Esophagus (tissue), 2 donors: ENCODE measurements around the gene TNFSF12. TPM values are rescaled to one million over a fixed set of nuclear protein-coding genes. Genes with fewer than 3 reads are reported as not detected.
"Not testable (repeated sequence)": the region's sequence is repeated elsewhere in the genome, so short reads cannot be mapped to it uniquely, and the experiment has no call there.

Experiments
- H3K27ac ChIP-seq, 2 donors: one replicate each; pipeline ENCODE4 v1.5.1; 2013; ENCODE audit warnings: low read depth in 2 of 2, mild to moderate bottlenecking in 2 of 2, inconsistent platforms in 1 of 2, low read length in 1 of 2, moderate library complexity in 1 of 2
- H3K27me3 ChIP-seq, 2 donors: one replicate each; pipeline ENCODE4 v1.6.1; 2013; ENCODE audit warnings: low read length in 2 of 2, control low read depth in 1 of 2, mild to moderate bottlenecking in 1 of 2; ENCODE audit not compliant: insufficient read depth in 2 of 2, control insufficient read depth in 1 of 2
- H3K36me3 ChIP-seq, 2 donors: one replicate each; pipeline ENCODE4 v1.6.1; 2013; ENCODE audit warnings: low read length in 1 of 2; ENCODE audit not compliant: control insufficient read depth in 2 of 2, insufficient read depth in 2 of 2
- H3K4me1 ChIP-seq, 2 donors: one replicate each; pipeline ENCODE4 v1.6.1; 2013; ENCODE audit warnings: low read length in 1 of 2; ENCODE audit not compliant: control insufficient read depth in 2 of 2, insufficient read depth in 2 of 2
- H3K4me3 ChIP-seq, 2 donors: one replicate each; pipeline ENCODE4 v1.5.1; 2013; ENCODE audit warnings: low read length in 2 of 2, mild to moderate bottlenecking in 2 of 2, low read depth in 1 of 2, moderate library complexity in 1 of 2
- H3K9me3 ChIP-seq, 2 donors: one replicate each; pipeline ENCODE4 v1.6.1; 2013; ENCODE audit warnings: mild to moderate bottlenecking in 2 of 2, low read depth in 1 of 2, low read length in 1 of 2, moderate library complexity in 1 of 2; ENCODE audit not compliant: control insufficient read depth in 2 of 2, insufficient read depth in 1 of 2
- WGBS, 2 donors: extraction: QIAGEN DNeasy Blood & Tissue Kit; methylation state at CpG; one replicate each; pipeline ENCODE4 v1.1.7; 2013; 5-methylcytosine and 5-hydroxymethylcytosine counted together
- polyA plus RNA-seq, 2 donors: library from polyadenylated mRNA; stranded (reverse); fragments of 200-250 nt; gene quantifications; one replicate each; pipeline ENCODE4 v1.2.3, GENCODE V29; 2013
- donor health status: healthy with polysubstance abuse.
- donor health status: Bipolar disorder and iron deficiency.

Gene TNFSF12
- polyA plus RNA-seq, 2 donors, result 8.0 to 13.0 TPM

DNA sequence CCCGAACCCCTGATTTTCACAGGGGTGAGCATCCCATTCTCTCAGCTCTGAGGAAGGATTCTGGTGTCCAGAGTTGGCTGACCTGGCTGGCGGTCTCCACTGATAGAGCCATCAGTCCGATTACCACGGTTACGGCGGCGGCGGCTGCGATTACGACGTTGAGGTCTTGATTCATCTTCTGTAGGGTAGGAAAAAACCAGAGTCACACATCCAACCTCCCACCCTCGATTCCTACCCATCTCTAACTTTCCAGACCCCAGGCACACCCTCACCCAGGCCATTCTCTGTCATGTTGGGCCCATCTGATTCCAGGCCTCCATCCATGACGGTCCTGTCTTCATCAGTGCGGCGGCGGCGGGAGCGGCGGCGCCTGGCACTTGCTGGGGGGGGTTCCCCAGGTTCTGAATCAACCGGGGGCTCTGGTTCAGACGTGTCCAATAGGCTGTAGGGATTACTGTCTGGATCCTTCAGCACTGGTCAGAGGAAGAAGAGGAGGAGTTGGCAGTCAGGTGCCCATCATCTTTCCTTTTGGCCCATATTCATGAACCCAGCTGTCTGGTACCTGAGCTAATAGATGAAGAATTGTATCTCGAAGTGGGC lies 43.7 kb downstream of the TNFSF12 start:
- WGBS, 2 donors, result 90 to 91% methylated on average over 23 of the region's 23 CpGs
- Histone ChIP-seq H3K4me1 (no peaks in the 10 kb centered on the region), H3K27ac (no peak overlapping the region), H3K36me3 (peaks cover 12 to 33% of the 10 kb centered on the region in 2 donors), H3K4me3 (no peak overlapping the region), H3K9me3 (no peaks in the 10 kb centered on the region), H3K27me3 (no peaks in the 10 kb centered on the region)

- Histone ChIP-seq H3K27me3 (no peaks in the 10 kb centered on the region), H3K4me1 (no peaks in the 10 kb centered on the region), H3K27ac (no peak overlapping the region), H3K9me3 (no peaks in the 10 kb centered on the region), H3K4me3 (no peak overlapping the region), H3K36me3 (peaks cover 12 to 33% of the 10 kb centered on the region in 2 donors)
- WGBS, 2 donors, result 83 to 91% methylated on average over 12 of the region's 12 CpGs
These were observed 44.4 kb downstream of the TNFSF12 start for GRCh38 chr17:7593296-7593695.

GRCh38 chr17:7597561-7597960 lies 48.7 kb downstream of the TNFSF12 start:
- not testable (repeated sequence) for H3K9me3 ChIP-seq, H3K4me3 ChIP-seq, H3K27me3 ChIP-seq, H3K4me1 ChIP-seq, H3K27ac ChIP-seq
- H3K36me3 ChIP-seq, result peaks cover 5 to 43% of the 10 kb centered on the region in 2 donors
- WGBS, 2 donors, result 84 to 86% methylated on average over 5 of the region's 5 CpGs

GRCh38 chr17:7606280-7606679 lies 57.4 kb downstream of the TNFSF12 start:
- 94 to 97% methylated on average over 4 of the region's 4 CpGs for WGBS, 2 donors
- Histone ChIP-seq H3K4me3 (no peak overlapping the region), H3K27ac (no peak overlapping the region), H3K27me3 (no peaks in the 10 kb centered on the region), H3K9me3 (no peaks in the 10 kb centered on the region), H3K4me1 (no peaks in the 10 kb centered on the region), H3K36me3 (peaks cover 8 to 19% of the 10 kb centered on the region in 2 donors)

Other genes starting within 250 kb of the TNFSF12 start
- gene EIF5A, start 241.4 kb upstream of the TNFSF12 start, polyA plus RNA-seq, result 100 to 1,000 TPM; 597 to 599 TPM
- gene GPS2, start 233.7 kb upstream of the TNFSF12 start, polyA plus RNA-seq, result 10 to 100 TPM; 54.5 to 56.5 TPM
- 10 to 100 TPM; 15.7 to 32.1 TPM for gene NEURL4, start 219.7 kb upstream of the TNFSF12 start, polyA plus RNA-seq
- gene ACAP1, start 212.5 kb upstream of the TNFSF12 start, polyA plus RNA-seq, result 1 to 10 TPM; 5.3 to 9.7 TPM
- 10 to 100 TPM; 39.3 to 75.9 TPM for gene KCTD11, start 196.9 kb upstream of the TNFSF12 start, polyA plus RNA-seq
- under 1 TPM in 1 of 2 donors, not detected in 1; 0.18 TPM for gene TMEM95, start 193.9 kb upstream of the TNFSF12 start, polyA plus RNA-seq
- 1 to 10 TPM; 6.1 to 9.3 TPM for gene TNK1, start 168.0 kb upstream of the TNFSF12 start, polyA plus RNA-seq
- gene PLSCR3, start 154.5 kb upstream of the TNFSF12 start, polyA plus RNA-seq, result 10 to 100 TPM; 24.7 to 31.0 TPM
- gene TMEM256, start 145.0 kb upstream of the TNFSF12 start, polyA plus RNA-seq, result 100 to 1,000 TPM; 105 to 158 TPM
- 1 to 10 TPM; 4.2 to 5.5 TPM for gene NLGN2, start 141.2 kb upstream of the TNFSF12 start, polyA plus RNA-seq
- gene SPEM1, start 128.7 kb upstream of the TNFSF12 start, polyA plus RNA-seq, result not detected
- gene SPEM2, start 123.4 kb upstream of the TNFSF12 start, polyA plus RNA-seq, result not detected
- not detected for gene SPEM3, start 120.2 kb upstream of the TNFSF12 start, polyA plus RNA-seq
- gene TMEM102, start 113.6 kb upstream of the TNFSF12 start, polyA plus RNA-seq, result 1 to 10 TPM; 6.8 to 9.8 TPM
- 10 to 100 TPM in 1 of 2 donors, 1 to 10 TPM in 1; 5.6 to 16.5 TPM for gene FGF11, start 109.5 kb upstream of the TNFSF12 start, polyA plus RNA-seq
- 1 to 10 TPM; 7.0 to 7.4 TPM for gene CHRNB1, start 104.0 kb upstream of the TNFSF12 start, polyA plus RNA-seq
- 10 to 100 TPM; 15.5 to 19.1 TPM for gene ZBTB4, start 69.4 kb upstream of the TNFSF12 start, polyA plus RNA-seq
- gene SLC35G6, start 67.6 kb upstream of the TNFSF12 start, polyA plus RNA-seq, result under 1 TPM in 1 of 2 donors, not detected in 1; 0.01 TPM
- gene POLR2A, start 64.7 kb upstream of the TNFSF12 start, polyA plus RNA-seq, result 10 to 100 TPM; 33.8 to 56.6 TPM
- 1 to 10 TPM; 5.4 to 5.6 TPM for gene TNFSF13, start 9.7 kb downstream of the TNFSF12 start, polyA plus RNA-seq
- gene SENP3, start 12.9 kb downstream of the TNFSF12 start, polyA plus RNA-seq, result 10 to 100 TPM; 21.6 to 33.6 TPM
- 10 to 100 TPM; 30.5 to 62.4 TPM for gene CD68, start 30.6 kb downstream of the TNFSF12 start, polyA plus RNA-seq
- gene MPDU1, start 34.8 kb downstream of the TNFSF12 start, polyA plus RNA-seq, result 10 to 100 TPM; 56.9 to 60.0 TPM
- gene SOX15, start 41.0 kb downstream of the TNFSF12 start, polyA plus RNA-seq, result 10 to 100 TPM; 73.3 to 94.3 TPM
- 10 to 100 TPM; 14.7 to 19.0 TPM for gene FXR2, start 65.8 kb downstream of the TNFSF12 start, polyA plus RNA-seq
- 10 to 100 TPM; 54.0 to 61.2 TPM for gene SAT2, start 78.8 kb downstream of the TNFSF12 start, polyA plus RNA-seq
- under 1 TPM in 1 of 2 donors, not detected in 1; 0.14 TPM for gene SHBG, start 81.1 kb downstream of the TNFSF12 start, polyA plus RNA-seq
- under 1 TPM; 0.24 to 0.51 TPM for gene ATP1B2, start 101.9 kb downstream of the TNFSF12 start, polyA plus RNA-seq
- 10 to 100 TPM; 20.5 to 22.3 TPM for gene TP53, start 138.4 kb downstream of the TNFSF12 start, polyA plus RNA-seq
- gene WRAP53, start 139.4 kb downstream of the TNFSF12 start, polyA plus RNA-seq, result 10 to 100 TPM in 1 of 2 donors, 1 to 10 TPM in 1; 5.5 to 13.3 TPM
- 1 to 10 TPM in 1 of 2 donors, under 1 TPM in 1; 0.67 to 1.3 TPM for gene EFNB3, start 156.1 kb downstream of the TNFSF12 start, polyA plus RNA-seq
- gene DNAH2, start 168.7 kb downstream of the TNFSF12 start, polyA plus RNA-seq, result under 1 TPM; 0.06 to 0.10 TPM